ENCODE data around the gene XRN1.

GRCh38 chr3:142359367-142359766 lies 88.5 kb downstream of the XRN1 start:
- TF ChIP-seq POLR2AphosphoS5 (IDR thresholded peaks at IDR 0.05; ENCODE audit: borderline replicate concordance, low read depth, low read length) (no peak), EZH2 (IDR thresholded peaks at IDR 0.05) (no peak)
